Right atrium auricular region (tissue), 2 donors: ENCODE results near the gene MICAL2. TPM values are rescaled to one million over a fixed set of nuclear protein-coding genes. Genes with fewer than 3 reads are reported as not detected.

Source experiments
- DNase-seq: peaks from one replicate; pipeline ENCODE4 v3.0.0-alpha.2; 2019; ENCODE audit warnings: low spot score
- H3K27ac ChIP-seq, 2 donors: fragments of 200-600 bp; sonication (generic); 1 replicate in 1 of 2; 2 replicates in 1 of 2; pipeline ENCODE4 v1.5.1; 2016 to 2019
- H3K27me3 ChIP-seq, 2 donors: fragments of 200-600 bp; sonication (generic); one replicate each; pipeline versions ENCODE4 v1.5.1 to v1.6.0; 2017 to 2019
- H3K36me3 ChIP-seq: fragments of 200-600 bp; sonication (generic); one replicate; pipeline ENCODE4 v1.5.1; 2016
- H3K4me1 ChIP-seq, 2 donors: fragments of 200-600 bp; sonication (generic); one replicate each; pipeline versions ENCODE4 v1.5.1 to v1.6.0; 2017 to 2019
- H3K4me3 ChIP-seq, 2 donors: fragments of 200-600 bp; sonication (generic); 1 replicate in 1 of 2; 2 replicates in 1 of 2; pipeline ENCODE4 v1.5.1; 2017 to 2019; ENCODE audit warnings: mild to moderate bottlenecking in 1 of 2, moderate library complexity in 1 of 2
- H3K9me3 ChIP-seq, 2 donors: fragments of 200-600 bp; sonication (generic); one replicate each; pipeline ENCODE4 v1.5.1; 2019
- total RNA-seq, 2 donors: library from RNA; depleted of rRNA; stranded (reverse); fragments of >200 nt; gene quantifications; one replicate each; pipeline ENCODE4 v1.1.0, GENCODE V29; 2016
- TF ChIP-seq, protein P1 (sequence below), 2 donors: fragments of 200-600 bp; sonication (generic); IDR thresholded peaks; one replicate each; pipeline ENCODE4 v1.5.1; 2019; ENCODE audit warnings: antibody characterized with exemption in 2 of 2

Gene MICAL2
- total RNA-seq, 2 donors from 2014 or later: 77.6 to 84.5 TPM

- H3K4me3 ChIP-seq: no peak overlapping the region
- no peaks in the 10 kb centered on the region for H3K9me3 ChIP-seq
- H3K4me1 ChIP-seq: peaks cover 0 to 24% of the 10 kb centered on the region in 2 donors
- H3K27ac ChIP-seq: peak overlapping the region in 1 of 2 donors; percentile 54
- no peak for DNase-seq
- TF ChIP-seq, protein P1, sequence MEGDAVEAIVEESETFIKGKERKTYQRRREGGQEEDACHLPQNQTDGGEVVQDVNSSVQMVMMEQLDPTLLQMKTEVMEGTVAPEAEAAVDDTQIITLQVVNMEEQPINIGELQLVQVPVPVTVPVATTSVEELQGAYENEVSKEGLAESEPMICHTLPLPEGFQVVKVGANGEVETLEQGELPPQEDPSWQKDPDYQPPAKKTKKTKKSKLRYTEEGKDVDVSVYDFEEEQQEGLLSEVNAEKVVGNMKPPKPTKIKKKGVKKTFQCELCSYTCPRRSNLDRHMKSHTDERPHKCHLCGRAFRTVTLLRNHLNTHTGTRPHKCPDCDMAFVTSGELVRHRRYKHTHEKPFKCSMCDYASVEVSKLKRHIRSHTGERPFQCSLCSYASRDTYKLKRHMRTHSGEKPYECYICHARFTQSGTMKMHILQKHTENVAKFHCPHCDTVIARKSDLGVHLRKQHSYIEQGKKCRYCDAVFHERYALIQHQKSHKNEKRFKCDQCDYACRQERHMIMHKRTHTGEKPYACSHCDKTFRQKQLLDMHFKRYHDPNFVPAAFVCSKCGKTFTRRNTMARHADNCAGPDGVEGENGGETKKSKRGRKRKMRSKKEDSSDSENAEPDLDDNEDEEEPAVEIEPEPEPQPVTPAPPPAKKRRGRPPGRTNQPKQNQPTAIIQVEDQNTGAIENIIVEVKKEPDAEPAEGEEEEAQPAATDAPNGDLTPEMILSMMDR (IDR thresholded peaks at IDR 0.05): no peak
- no peaks in the 10 kb centered on the region for H3K27me3 ChIP-seq
- no peaks in the 10 kb centered on the region for H3K36me3 ChIP-seq
Observed at GRCh38 chr11:12270817-12271216, 160.4 kb downstream of the MICAL2 start.

- Histone ChIP-seq H3K27me3 (no peaks in the 10 kb centered on the region), H3K27ac (no peak overlapping the region), H3K9me3 (no peaks in the 10 kb centered on the region), H3K4me1 (peaks cover 0 to 24% of the 10 kb centered on the region in 2 donors), H3K36me3 (no peaks in the 10 kb centered on the region), H3K4me3 (no peak overlapping the region)
- TF ChIP-seq, protein P1 (IDR thresholded peaks at IDR 0.05): no peak
- no peak for DNase-seq
Observed at GRCh38 chr11:12271241-12271640, 160.9 kb downstream of the MICAL2 start.

- Histone ChIP-seq H3K27ac (no peak overlapping the region), H3K4me1 (peaks cover 0 to 24% of the 10 kb centered on the region in 2 donors), H3K27me3 (no peaks in the 10 kb centered on the region), H3K9me3 (no peaks in the 10 kb centered on the region), H3K36me3 (no peaks in the 10 kb centered on the region), H3K4me3 (no peak overlapping the region)
- DNase-seq: no peak
- TF ChIP-seq, protein P1 (IDR thresholded peaks at IDR 0.05): no peak
Observed at GRCh38 chr11:12271826-12272366, 161.5 kb downstream of the MICAL2 start.

DNA sequence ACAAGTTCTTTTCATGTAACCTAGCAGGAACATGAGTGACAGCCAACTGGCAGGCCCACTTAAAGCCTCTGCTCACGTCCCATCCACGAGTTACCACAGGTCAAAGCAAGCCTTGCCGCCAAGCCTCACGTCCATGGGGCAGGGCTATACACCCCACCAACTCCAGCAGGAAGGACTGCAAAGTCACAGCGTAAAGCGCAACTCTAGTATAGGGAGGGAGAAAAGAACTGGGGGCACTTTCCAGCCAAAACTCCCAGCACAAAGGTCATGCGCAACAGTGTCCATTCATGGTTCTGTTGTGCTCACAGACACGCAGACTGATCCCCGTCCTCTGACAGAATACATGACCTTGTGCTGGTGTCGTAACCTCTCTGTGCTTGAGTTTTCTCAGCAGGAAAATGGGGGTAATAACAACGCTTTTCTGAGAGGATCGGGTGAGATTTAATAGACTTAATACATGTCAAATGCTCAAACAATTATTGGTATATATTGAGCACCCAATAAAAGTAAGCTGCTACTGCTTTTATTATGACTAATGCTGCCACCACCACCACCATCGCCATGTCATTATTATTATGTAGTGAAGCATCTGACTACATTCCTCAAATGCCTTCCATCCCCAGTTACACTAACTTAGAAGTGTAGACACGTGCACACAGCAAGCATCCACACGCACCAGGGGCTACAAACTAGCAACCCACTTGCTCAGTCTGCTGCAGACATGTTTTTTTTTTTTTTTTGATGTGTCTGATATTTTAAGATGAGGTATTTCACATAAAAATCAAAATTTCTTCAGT, 162.6 kb downstream of the MICAL2 start:
- Histone ChIP-seq H3K4me1 (peaks cover 0 to 32% of the 10 kb centered on the region in 2 donors), H3K4me3 (no peak overlapping the region), H3K27ac (no peak overlapping the region), H3K27me3 (no peaks in the 10 kb centered on the region), H3K36me3 (no peaks in the 10 kb centered on the region), H3K9me3 (no peaks in the 10 kb centered on the region)
- no peak for DNase-seq
- TF ChIP-seq, protein P1 (IDR thresholded peaks at IDR 0.05): no peak

GRCh38 chr11:12273618-12273995, 163.2 kb downstream of the MICAL2 start:
- Histone ChIP-seq H3K4me3 (no peak overlapping the region), H3K27ac (no peak overlapping the region), H3K4me1 (peaks cover 0 to 27% of the 10 kb centered on the region in 2 donors), H3K9me3 (no peaks in the 10 kb centered on the region), H3K27me3 (no peaks in the 10 kb centered on the region), H3K36me3 (no peaks in the 10 kb centered on the region)
- TF ChIP-seq, protein P1 (IDR thresholded peaks at IDR 0.05): no peak
- DNase-seq: no peak
